Nephron (organoid): ENCODE measurements around the gene HAPSTR1.

Experiments used
- H3K27ac Mint-ChIP-seq, 3 experiments: 2 replicates each; pipeline ENCODE4 v1.8.0; 2020; ENCODE audit warnings: mixed read lengths in 3 of 3, mild to moderate bottlenecking in 2 of 3, moderate library complexity in 1 of 3
- H3K27me3 Mint-ChIP-seq: 2 replicates; pipeline ENCODE4 v1.8.0; 2021; ENCODE audit warnings: low read depth, mild to moderate bottlenecking, moderate library complexity, mixed read lengths
- H3K36me3 Mint-ChIP-seq: 2 replicates; pipeline ENCODE4 v1.8.0; 2020; ENCODE audit warnings: low read depth, mixed read lengths
- H3K4me1 Mint-ChIP-seq: 2 replicates; pipeline ENCODE4 v1.8.0; 2020; ENCODE audit warnings: mixed read lengths
- H3K4me3 Mint-ChIP-seq, 3 experiments: 2 replicates each; pipeline ENCODE4 v1.8.0; 2020; ENCODE audit warnings: mild to moderate bottlenecking in 3 of 3, mixed read lengths in 3 of 3, moderate library complexity in 2 of 3
- H3K9me3 Mint-ChIP-seq: 2 replicates; pipeline ENCODE4 v1.8.0; 2020; ENCODE audit warnings: mixed read lengths
- CTCF ChIP-seq, 3 experiments: fragments of 200-600 bp; sonication (generic); IDR thresholded peaks; one replicate each; pipeline ENCODE4 v1.5.0; 2021; ENCODE audit warnings: antibody characterized with exemption in 3 of 3; ENCODE audit not compliant: unreplicated experiment in 3 of 3

The HAPSTR1 gene

GRCh38 chr16:9095656-9096397 is 4.4 kb downstream of the HAPSTR1 start:
- H3K36me3 Mint-ChIP-seq, result peaks cover 65% of the 10 kb centered on the region

DNA sequence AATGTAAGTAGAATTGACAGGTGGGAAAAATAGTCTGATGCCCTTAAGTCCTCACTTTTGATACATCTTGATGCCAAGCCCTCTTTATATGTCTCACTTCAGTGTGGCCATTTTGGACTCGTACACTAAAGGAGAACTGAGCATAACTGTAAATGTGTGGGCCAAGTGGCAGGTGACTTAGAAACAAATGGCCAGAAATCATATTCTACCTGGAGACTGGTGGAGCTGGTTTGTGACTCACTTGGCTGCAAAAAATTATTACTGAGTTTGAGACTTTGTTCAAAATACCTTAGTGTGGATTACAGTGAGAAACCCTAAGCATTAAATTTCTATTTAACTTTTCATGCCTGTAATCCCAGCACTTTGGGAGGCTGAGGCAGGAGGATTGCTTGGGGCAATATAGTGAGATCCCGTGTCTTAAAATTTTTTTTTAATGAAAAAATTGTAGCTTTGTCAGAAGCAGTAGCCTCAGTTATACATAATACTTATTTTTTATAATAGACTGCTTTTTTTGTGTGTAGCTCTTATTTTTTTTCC is 5.0 kb downstream of the HAPSTR1 start:
- no peak for TF ChIP-seq CTCF (IDR thresholded peaks at IDR 0.05; ENCODE audit: unreplicated experiment in 3 of 3)

More at GRCh38 chr16:9095656-9096397, 4.4 kb downstream of the HAPSTR1 start:
- Mint-ChIP-seq H3K27ac (peak overlapping the region in 2 of 3 experiments; percentile 19 to 53), H3K9me3 (no peaks in the 10 kb centered on the region), H3K4me1 (peaks cover 58% of the 10 kb centered on the region), H3K27me3 (no peaks in the 10 kb centered on the region), H3K4me3 (peak overlapping the region; percentile 10 to 70 (median 53))
- no peak for TF ChIP-seq CTCF (IDR thresholded peaks at IDR 0.05; ENCODE audit: unreplicated experiment in 3 of 3)

GRCh38 chr16:9097266-9098219 is 6.1 kb downstream of the HAPSTR1 start:
- Mint-ChIP-seq H3K4me1 (peaks cover 64% of the 10 kb centered on the region), H3K4me3 (no peak overlapping the region), H3K36me3 (peaks cover 82% of the 10 kb centered on the region), H3K9me3 (no peaks in the 10 kb centered on the region), H3K27me3 (no peaks in the 10 kb centered on the region), H3K27ac (peak overlapping the region; percentile 25 to 51 (median 28))
- TF ChIP-seq CTCF (IDR thresholded peaks at IDR 0.05; ENCODE audit: unreplicated experiment in 3 of 3), result no peak

More for the DNA sequence above, 5.0 kb downstream of the HAPSTR1 start:
- no peaks in the 10 kb centered on the region for H3K27me3 Mint-ChIP-seq
- H3K27ac Mint-ChIP-seq, result peak overlapping the region in 1 of 3 experiments; percentile 19
- H3K36me3 Mint-ChIP-seq, result peaks cover 72% of the 10 kb centered on the region
- H3K4me3 Mint-ChIP-seq, result peak overlapping the region in 1 of 3 experiments; percentile 70
- no peaks in the 10 kb centered on the region for H3K9me3 Mint-ChIP-seq
- H3K4me1 Mint-ChIP-seq, result peaks cover 58% of the 10 kb centered on the region

- Mint-ChIP-seq H3K4me3 (peak overlapping the region in 1 of 3 experiments; percentile 29), H3K27me3 (no peaks in the 10 kb centered on the region), H3K36me3 (peaks cover 82% of the 10 kb centered on the region), H3K4me1 (peaks cover 65% of the 10 kb centered on the region), H3K9me3 (no peaks in the 10 kb centered on the region), H3K27ac (peak overlapping the region in 2 of 3 experiments; percentile 25 to 42)
- no peak for TF ChIP-seq CTCF (IDR thresholded peaks at IDR 0.05; ENCODE audit: unreplicated experiment in 3 of 3)
Measured at GRCh38 chr16:9098377-9099090, 7.1 kb downstream of the HAPSTR1 start.

DNA sequence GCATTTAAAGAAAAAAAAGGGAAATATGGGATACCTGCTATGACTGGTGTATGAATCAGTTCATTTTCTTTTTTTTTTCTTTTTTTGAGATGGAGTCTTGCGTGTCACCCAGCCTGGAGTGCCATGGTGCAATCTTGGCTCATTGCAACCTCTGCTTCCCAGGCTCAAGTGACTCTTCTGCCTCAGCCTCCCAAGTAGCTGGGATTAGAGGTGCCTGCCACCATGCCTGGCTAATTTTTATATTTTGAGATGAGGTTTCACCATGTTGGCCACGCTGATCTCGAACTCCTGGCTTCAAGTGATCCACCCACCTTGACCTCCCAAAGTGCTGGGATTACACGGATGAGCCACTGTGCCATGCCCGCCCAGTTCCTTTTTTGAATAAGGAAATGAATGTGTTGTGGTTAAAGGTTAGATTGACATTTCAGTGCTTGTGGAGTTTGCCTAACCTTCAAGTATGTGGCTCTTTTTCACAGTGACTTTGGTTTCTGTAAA is 7.7 kb downstream of the HAPSTR1 start:
- TF ChIP-seq CTCF (IDR thresholded peaks at IDR 0.05; ENCODE audit: unreplicated experiment in 3 of 3), result no peak
- Mint-ChIP-seq H3K9me3 (no peaks in the 10 kb centered on the region), H3K4me3 (no peak overlapping the region), H3K27ac (no peak overlapping the region), H3K27me3 (no peaks in the 10 kb centered on the region), H3K36me3 (peaks cover 83% of the 10 kb centered on the region), H3K4me1 (peaks cover 65% of the 10 kb centered on the region)
